Trophoblast cell (in vitro differentiated cells and primary cell): Measurements from ENCODE around the gene ANGPT4.

Experiments
- DNase-seq, 2 donors: peaks; one replicate each; pipeline ENCODE4 v3.0.0-alpha.2; 2016
- H2AFZ ChIP-seq: 2 replicates; pipeline ENCODE4 v1.6.1; 2013; ENCODE audit warnings: low read length, moderate library complexity, mild to moderate bottlenecking; ENCODE audit not compliant: insufficient read depth, poor library complexity
- H2AK5ac ChIP-seq: 2 replicates; pipeline ENCODE4 v1.6.1; 2013; ENCODE audit warnings: mild to moderate bottlenecking, low read length
- H2BK120ac ChIP-seq: 2 replicates; pipeline ENCODE4 v1.6.1; 2013; ENCODE audit warnings: low read length, mild to moderate bottlenecking, moderate library complexity; ENCODE audit not compliant: insufficient read depth, poor library complexity
- H2BK12ac ChIP-seq: 2 replicates; pipeline ENCODE4 v1.6.1; 2013; ENCODE audit warnings: mild to moderate bottlenecking, low read length, moderate library complexity
- H2BK5ac ChIP-seq: 2 replicates; pipeline ENCODE4 v1.6.1; 2013; ENCODE audit warnings: low read length, low read depth, moderate library complexity, mild to moderate bottlenecking; ENCODE audit not compliant: poor library complexity
- H3K14ac ChIP-seq: 2 replicates; pipeline ENCODE4 v1.6.1; 2013; ENCODE audit warnings: mild to moderate bottlenecking, low read length
- H3K18ac ChIP-seq: 2 replicates; pipeline ENCODE4 v1.6.1; 2013; ENCODE audit warnings: mild to moderate bottlenecking, low read length
- H3K23ac ChIP-seq: 2 replicates; pipeline ENCODE4 v1.6.1; 2013; ENCODE audit warnings: low read length
- H3K27ac ChIP-seq: 2 replicates; pipeline ENCODE4 v1.5.1; 2013; ENCODE audit warnings: low read depth, mild to moderate bottlenecking, inconsistent platforms, low read length, moderate library complexity
- H3K27me3 ChIP-seq: 2 replicates; pipeline ENCODE4 v1.6.1; 2013; ENCODE audit warnings: inconsistent platforms, mild to moderate bottlenecking, low read length, moderate library complexity; ENCODE audit not compliant: insufficient read depth
- H3K36me3 ChIP-seq, 2 experiments: 1 replicate in 1 of 2; 2 replicates in 1 of 2; pipeline ENCODE4 v1.6.1; 2013; ENCODE audit warnings: low read length in 2 of 2, mild to moderate bottlenecking in 2 of 2, moderate library complexity in 1 of 2; ENCODE audit not compliant: insufficient read depth in 2 of 2, control insufficient read depth in 1 of 2
- H3K4ac ChIP-seq: 2 replicates; pipeline ENCODE4 v1.6.1; 2013; ENCODE audit warnings: low read depth, mild to moderate bottlenecking, low read length, moderate library complexity
- H3K4me1 ChIP-seq, 2 experiments: 1 replicate in 1 of 2; 2 replicates in 1 of 2; pipeline ENCODE4 v1.6.1; 2013; ENCODE audit warnings: low read length in 2 of 2, mild to moderate bottlenecking in 2 of 2, moderate library complexity in 1 of 2; ENCODE audit not compliant: insufficient read depth in 2 of 2, control insufficient read depth in 1 of 2
- H3K4me2 ChIP-seq: 2 replicates; pipeline ENCODE4 v1.6.1; 2013; ENCODE audit warnings: inconsistent platforms, mild to moderate bottlenecking, low read length, moderate library complexity
- H3K4me3 ChIP-seq: 2 replicates; pipeline ENCODE4 v1.5.1; 2013; ENCODE audit warnings: mild to moderate bottlenecking, low read depth, low read length, inconsistent platforms
- H3K79me1 ChIP-seq: one replicate; pipeline ENCODE4 v1.6.1; 2013; ENCODE audit warnings: low read length
- H3K79me2 ChIP-seq: 2 replicates; pipeline ENCODE4 v1.6.1; 2013; ENCODE audit warnings: low read length, mild to moderate bottlenecking; ENCODE audit not compliant: control insufficient read depth, insufficient read depth, poor library complexity
- H3K9ac ChIP-seq: 2 replicates; pipeline ENCODE4 v1.6.1; 2013; ENCODE audit warnings: mild to moderate bottlenecking, low read length
- H3K9me3 ChIP-seq: 2 replicates; pipeline ENCODE4 v1.6.1; 2013; ENCODE audit warnings: low read depth, mild to moderate bottlenecking, control low read depth, inconsistent platforms, low read length; ENCODE audit not compliant: insufficient read depth
- H4K12ac ChIP-seq: 2 replicates; pipeline ENCODE4 v1.6.1; 2013; ENCODE audit warnings: low read depth, mild to moderate bottlenecking, low read length, moderate library complexity
- H4K8ac ChIP-seq: 2 replicates; pipeline ENCODE4 v1.6.1; 2013; ENCODE audit warnings: low read depth, mild to moderate bottlenecking, low read length, moderate library complexity
- H4K91ac ChIP-seq: one replicate; pipeline ENCODE4 v1.6.1; 2013; ENCODE audit warnings: low read depth, mild to moderate bottlenecking, low read length, moderate library complexity
- WGBS: extraction: QIAGEN DNeasy Blood & Tissue Kit; methylation state at CpG from one replicate; pipeline ENCODE4 v1.1.7; 2013; ENCODE audit warnings: missing lambda C conversion rate; ENCODE audit not compliant: insufficient read length, insufficient coverage; ENCODE audit errors: extremely low coverage; 5-methylcytosine and 5-hydroxymethylcytosine counted together

The ANGPT4 gene

DNA sequence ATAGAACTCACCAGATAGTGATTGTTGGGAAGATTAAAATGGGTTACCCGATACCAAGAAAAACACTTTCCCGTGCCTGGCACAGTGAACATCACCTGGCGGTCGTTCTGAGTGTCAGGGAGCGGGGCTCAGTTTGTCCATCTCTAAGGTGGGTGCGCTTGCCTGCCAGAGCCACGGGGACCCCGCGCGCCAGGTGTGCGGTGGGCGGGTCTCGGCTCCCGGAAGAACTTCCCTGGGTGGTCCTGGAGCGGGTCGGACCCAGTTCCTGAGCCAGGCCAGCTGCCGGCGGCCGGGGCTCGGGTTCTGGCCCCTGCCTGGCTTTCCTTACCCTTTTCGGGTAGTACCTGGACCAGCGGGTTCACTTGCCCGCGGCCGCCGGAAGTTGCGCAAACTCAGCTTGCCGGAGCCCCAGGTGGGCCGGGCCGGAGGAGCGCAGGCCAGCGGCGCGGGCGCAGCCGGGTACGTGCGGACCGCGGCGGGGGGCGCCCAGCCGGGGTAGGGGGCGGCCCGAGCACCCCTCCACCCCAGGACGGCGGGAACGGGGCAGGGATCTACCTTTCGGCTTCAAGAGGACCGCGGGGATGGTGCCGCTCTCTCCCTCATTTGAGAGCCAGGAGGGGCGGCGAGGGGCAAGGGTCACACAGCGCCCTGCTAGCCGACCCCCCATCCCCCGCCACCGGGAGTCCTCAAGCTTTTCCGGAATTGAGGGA lies 75.1 kb downstream of the ANGPT4 start:
- Histone ChIP-seq H2BK120ac (peak overlapping the region; percentile 91), H3K4me3 (peak overlapping the region; percentile 80), H4K12ac (peak overlapping the region; percentile 68), H3K36me3 (peaks cover 7 to 12% of the 10 kb centered on the region in 2 experiments), H2AFZ (peak overlapping the region; percentile 89), H4K8ac (peak overlapping the region; percentile 93), H3K79me2 (peaks cover 19% of the 10 kb centered on the region), H3K9me3 (no peaks in the 10 kb centered on the region), H3K4me2 (peak overlapping the region; percentile 99), H2BK12ac (peak overlapping the region; percentile 55), H3K18ac (peak overlapping the region; percentile 96), H3K27me3 (no peaks in the 10 kb centered on the region), H2AK5ac (peak overlapping the region; percentile 71), H2BK5ac (peak overlapping the region; percentile 83), H3K9ac (peak overlapping the region; percentile 24), H3K27ac (peak overlapping the region; percentile 86), H3K4me1 (peaks cover 29 to 35% of the 10 kb centered on the region in 2 experiments), H4K91ac (peak overlapping the region; percentile 92), H3K4ac (peak overlapping the region; percentile 75), H3K79me1 (peaks cover 18% of the 10 kb centered on the region), H3K23ac (no peak overlapping the region), H3K14ac (peak overlapping the region; percentile 91)
- DNase-seq: peak; percentile 66 to 76
- no CpG with 5 or more reads among the region's 59 CpGs for WGBS

DNA sequence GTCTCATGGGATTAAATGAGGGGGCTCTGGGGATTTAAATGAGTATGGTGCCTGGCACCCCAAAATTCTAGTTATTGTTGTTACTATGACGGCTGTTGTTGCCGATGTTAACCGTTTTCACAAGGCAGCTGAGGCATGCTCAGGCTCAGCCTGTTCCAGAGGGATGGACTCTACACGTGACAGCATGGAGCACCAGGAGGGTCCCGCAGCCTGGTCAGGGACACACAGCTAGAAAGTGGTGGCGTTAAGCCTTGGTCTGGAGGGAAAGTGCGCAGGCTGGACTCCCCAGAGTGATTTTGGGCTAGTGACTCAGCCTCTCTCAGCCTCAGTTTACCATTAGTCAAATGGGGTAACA lies 75.7 kb downstream of the ANGPT4 start:
- no peaks in the 10 kb centered on the region for H3K9me3 ChIP-seq
- no peak overlapping the region for H4K12ac ChIP-seq
- H4K91ac ChIP-seq: peak overlapping the region; percentile 92
- no peak overlapping the region for H3K4ac ChIP-seq
- peaks cover 25 to 33% of the 10 kb centered on the region in 2 experiments for H3K4me1 ChIP-seq
- H3K9ac ChIP-seq: no peak overlapping the region
- H3K79me1 ChIP-seq: peaks cover 18% of the 10 kb centered on the region
- H2AK5ac ChIP-seq: peak overlapping the region; percentile 16
- no peak overlapping the region for H2AFZ ChIP-seq
- peak overlapping the region; percentile 7 for H2BK12ac ChIP-seq
- H4K8ac ChIP-seq: peak overlapping the region; percentile 20
- H3K23ac ChIP-seq: no peak overlapping the region
- WGBS: no CpG with 5 or more reads among the region's 7 CpGs
- H2BK5ac ChIP-seq: no peak overlapping the region
- H3K36me3 ChIP-seq: peaks cover 3 to 7% of the 10 kb centered on the region in 2 experiments
- H3K27ac ChIP-seq: no peak overlapping the region
- peak overlapping the region; percentile 33 for H3K4me3 ChIP-seq
- peak overlapping the region; percentile 99 for H3K4me2 ChIP-seq
- no peak overlapping the region for H3K14ac ChIP-seq
- no peak overlapping the region for H2BK120ac ChIP-seq
- peak overlapping the region; percentile 35 for H3K18ac ChIP-seq
- peaks cover 19% of the 10 kb centered on the region for H3K79me2 ChIP-seq
- no peaks in the 10 kb centered on the region for H3K27me3 ChIP-seq
- DNase-seq: peak in 1 of 2 donors; percentile 28

DNA sequence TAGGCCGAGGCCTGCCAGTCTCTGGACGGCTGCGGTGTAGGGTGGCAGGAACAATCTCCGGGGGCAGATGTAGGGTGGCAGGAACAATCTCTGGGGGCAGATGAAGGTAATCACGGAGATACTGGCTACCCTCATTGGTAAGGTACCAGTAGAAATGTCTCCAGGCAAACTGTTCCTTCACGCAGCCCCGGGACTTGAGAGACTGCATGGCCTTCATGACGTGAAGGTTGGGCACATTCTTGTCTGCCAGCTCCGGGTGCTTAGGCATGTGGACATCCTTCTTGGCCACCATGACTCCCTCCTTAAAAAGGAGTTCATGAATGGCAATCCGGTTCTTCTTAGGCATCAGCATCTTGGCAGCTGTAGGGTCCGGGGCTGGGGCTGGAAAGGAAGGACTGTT lies 76.5 kb downstream of the ANGPT4 start:
- Histone ChIP-seq H3K27ac (no peak overlapping the region), H4K8ac (no peak overlapping the region), H3K4ac (no peak overlapping the region), H3K4me2 (no peak overlapping the region), H3K79me1 (peaks cover 14% of the 10 kb centered on the region), H3K4me1 (peaks cover 19 to 24% of the 10 kb centered on the region in 2 experiments), H2AFZ (no peak overlapping the region), H3K23ac (no peak overlapping the region), H3K9ac (no peak overlapping the region), H2AK5ac (no peak overlapping the region), H3K18ac (no peak overlapping the region), H4K91ac (no peak overlapping the region), H3K14ac (no peak overlapping the region), H4K12ac (no peak overlapping the region), H3K36me3 (no peaks in the 10 kb centered on the region), H3K79me2 (peaks cover 14% of the 10 kb centered on the region), H3K4me3 (no peak overlapping the region), H2BK12ac (no peak overlapping the region), H2BK5ac (no peak overlapping the region), H3K27me3 (no peaks in the 10 kb centered on the region), H3K9me3 (no peaks in the 10 kb centered on the region), H2BK120ac (no peak overlapping the region)
- WGBS: no CpG with 5 or more reads among the region's 11 CpGs
- peak; percentile 67 to 78 for DNase-seq

DNA sequence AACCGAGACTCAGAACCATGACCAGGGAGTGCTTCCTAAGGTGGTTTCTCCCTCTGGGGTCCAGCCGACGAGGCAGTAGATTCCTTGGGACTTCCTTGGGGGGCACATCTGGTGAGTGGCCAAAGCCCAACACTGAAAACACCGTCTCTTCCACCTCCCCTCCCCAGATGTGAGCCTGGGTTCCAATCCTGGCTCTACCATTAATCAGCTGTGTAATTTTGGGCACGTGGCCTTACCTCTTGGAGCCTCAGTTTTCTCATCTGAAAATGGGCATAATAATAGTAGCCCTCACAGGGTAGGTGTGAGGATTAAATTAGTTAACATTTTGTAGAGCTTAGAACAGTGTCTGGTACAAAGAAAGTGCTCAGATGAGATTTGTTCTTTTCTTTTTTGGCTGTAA lies 77.1 kb downstream of the ANGPT4 start:
- Histone ChIP-seq H3K79me2 (peaks cover 16% of the 10 kb centered on the region), H4K91ac (no peak overlapping the region), H3K27me3 (no peaks in the 10 kb centered on the region), H3K4ac (no peak overlapping the region), H2AK5ac (no peak overlapping the region), H3K36me3 (no peaks in the 10 kb centered on the region), H2BK5ac (no peak overlapping the region), H3K4me3 (no peak overlapping the region), H2BK12ac (no peak overlapping the region), H3K14ac (no peak overlapping the region), H3K9ac (no peak overlapping the region), H4K8ac (no peak overlapping the region), H2BK120ac (no peak overlapping the region), H2AFZ (no peak overlapping the region), H3K18ac (no peak overlapping the region), H3K9me3 (no peaks in the 10 kb centered on the region), H3K4me2 (no peak overlapping the region), H3K23ac (no peak overlapping the region), H3K4me1 (peaks cover 20 to 27% of the 10 kb centered on the region in 2 experiments), H4K12ac (no peak overlapping the region), H3K27ac (no peak overlapping the region), H3K79me1 (peaks cover 14% of the 10 kb centered on the region)
- no peak for DNase-seq
- no CpG with 5 or more reads among the region's 5 CpGs for WGBS
